DLD1 (cell line): ENCODE measurements around the gene TOR1AIP2.

Experiments used
- in situ Hi-C: cut with HindIII; loops from 2 replicates; pipeline ENCODE4 v1.10.0; 2017; ENCODE audit warnings: low sequenced_read_pairs

The TOR1AIP2 gene

DNA sequence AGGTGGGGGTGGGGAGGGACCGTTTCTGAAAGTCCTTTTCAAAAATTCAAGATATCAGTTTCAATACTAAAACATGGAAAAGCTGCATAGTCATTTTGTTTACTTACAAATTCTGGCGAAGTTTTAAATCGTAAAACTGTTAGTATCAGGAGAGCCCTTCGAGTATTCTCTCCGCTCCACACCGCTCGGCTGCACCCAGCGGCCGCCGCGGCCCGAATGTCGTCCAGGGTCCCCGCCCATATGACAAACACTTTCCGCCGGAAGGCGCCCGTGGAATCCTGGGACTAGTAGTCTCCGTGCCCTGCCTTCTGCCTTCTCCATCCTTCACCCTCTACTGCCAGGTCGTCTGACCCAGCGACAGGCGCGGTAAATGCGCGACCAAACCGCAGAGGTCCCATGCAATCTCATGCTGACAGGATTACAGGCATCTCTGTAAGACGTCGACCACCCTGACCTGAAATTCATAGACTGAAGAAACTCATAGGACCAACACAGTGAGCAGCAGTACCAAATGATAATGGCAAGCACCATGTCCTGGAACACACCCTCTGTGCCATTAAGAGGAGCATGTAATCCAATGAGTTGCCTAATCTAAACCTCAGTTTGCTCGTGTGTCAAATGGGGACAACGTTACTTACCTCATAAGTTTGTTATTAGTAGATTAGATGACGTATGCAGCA, at the start of gene TOR1AIP2:
TSS of gene TOR1AIP2 (minus strand) at position 218 of the 680 bp plus-strand sequence. CDS start 25,138 bp downstream, outside the sequence.
- in situ Hi-C loops = no loop called here

- in situ Hi-C loops = no loop called here
These were observed 49.2 kb upstream of the TOR1AIP2 start for GRCh38 chr1:179926850-179927205.

- in situ Hi-C loops = no loop called here
These were observed 48.6 kb upstream of the TOR1AIP2 start for GRCh38 chr1:179925922-179926849.

GRCh38 chr1:179925302-179925701, 47.7 kb upstream of the TOR1AIP2 start:
- in situ Hi-C loops = no loop called here

GRCh38 chr1:179924268-179924667, 46.7 kb upstream of the TOR1AIP2 start:
- in situ Hi-C loops = no loop called here

GRCh38 chr1:179923029-179923428, 45.4 kb upstream of the TOR1AIP2 start:
- in situ Hi-C loops = no loop called here

DNA sequence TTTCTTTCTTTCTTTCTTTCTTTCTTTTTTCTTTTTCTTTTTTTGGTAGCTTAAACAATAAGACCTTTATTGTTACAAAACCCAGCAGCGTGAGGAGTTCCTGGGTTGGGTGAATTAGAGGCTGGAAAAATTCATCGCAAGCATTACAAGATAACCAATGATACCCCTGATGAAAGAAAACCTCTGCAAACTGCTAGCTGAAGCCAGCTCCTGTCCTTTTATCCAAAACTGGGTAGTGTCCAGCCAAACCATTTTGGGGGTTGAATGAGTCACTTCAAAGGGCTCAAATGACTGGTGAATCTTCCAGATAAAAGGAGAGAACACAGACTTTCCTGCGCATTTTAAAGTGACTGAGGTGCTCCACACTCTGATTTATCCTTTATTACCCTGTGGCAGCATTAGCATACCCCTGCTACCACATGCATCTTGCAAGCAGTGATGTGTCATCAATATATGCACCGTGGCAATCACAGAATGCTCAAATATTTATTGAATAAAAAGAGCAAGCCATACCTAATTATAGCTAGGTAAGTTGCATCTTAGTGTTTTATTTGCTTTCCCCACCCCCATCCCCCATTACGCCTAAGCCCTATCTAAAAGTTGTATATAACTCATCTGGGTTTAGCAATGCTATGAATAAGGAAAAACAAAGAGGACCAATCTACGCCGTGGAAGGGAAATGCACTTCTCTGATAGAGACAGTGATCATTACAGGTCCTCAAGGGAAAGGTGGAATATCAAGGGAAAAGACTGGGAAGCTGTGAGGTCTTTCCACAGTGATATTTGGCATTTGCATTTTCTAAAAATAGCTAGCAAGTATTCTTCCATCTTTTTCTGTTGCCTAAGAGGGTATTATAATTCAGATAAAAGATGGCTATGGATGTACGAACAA, 44.6 kb upstream of the TOR1AIP2 start:
- in situ Hi-C loops = no loop called here

GRCh38 chr1:179921472-179921871, 43.9 kb upstream of the TOR1AIP2 start:
- in situ Hi-C loops = no loop called here

DNA sequence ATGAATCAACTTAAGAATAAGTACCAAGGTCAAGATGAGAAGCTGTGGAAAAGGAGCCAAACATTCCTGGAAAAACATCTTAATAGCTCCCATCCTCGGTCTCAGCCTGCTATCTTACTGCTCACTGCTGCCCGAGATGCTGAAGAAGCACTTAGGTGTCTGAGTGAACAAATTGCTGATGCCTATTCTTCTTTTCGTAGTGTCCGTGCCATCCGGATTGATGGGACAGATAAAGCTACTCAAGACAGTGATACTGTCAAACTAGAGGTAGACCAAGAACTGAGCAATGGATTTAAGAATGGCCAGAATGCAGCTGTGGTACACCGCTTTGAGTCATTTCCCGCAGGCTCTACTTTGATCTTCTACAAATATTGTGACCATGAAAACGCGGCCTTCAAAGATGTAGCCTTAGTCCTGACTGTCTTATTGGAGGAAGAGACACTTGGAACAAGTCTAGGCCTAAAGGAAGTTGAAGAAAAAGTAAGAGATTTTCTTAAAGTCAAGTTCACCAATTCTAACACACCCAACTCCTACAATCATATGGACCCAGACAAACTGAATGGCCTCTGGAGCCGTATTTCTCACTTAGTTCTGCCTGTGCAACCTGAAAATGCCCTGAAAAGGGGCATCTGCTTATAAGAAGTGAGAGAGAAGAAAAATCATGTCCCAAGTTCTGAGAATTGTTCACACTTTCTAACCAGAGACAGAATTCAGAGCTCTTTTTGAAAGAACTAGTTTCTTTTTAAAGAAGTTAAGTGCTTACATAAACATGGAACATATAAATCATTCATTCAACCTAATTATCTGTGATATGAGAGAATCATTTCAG, 40.2 kb upstream of the TOR1AIP2 start:
- in situ Hi-C loops = no loop called here

- in situ Hi-C loops = no loop called here
These were observed 34.2 kb upstream of the TOR1AIP2 start for GRCh38 chr1:179911812-179912211.

DNA sequence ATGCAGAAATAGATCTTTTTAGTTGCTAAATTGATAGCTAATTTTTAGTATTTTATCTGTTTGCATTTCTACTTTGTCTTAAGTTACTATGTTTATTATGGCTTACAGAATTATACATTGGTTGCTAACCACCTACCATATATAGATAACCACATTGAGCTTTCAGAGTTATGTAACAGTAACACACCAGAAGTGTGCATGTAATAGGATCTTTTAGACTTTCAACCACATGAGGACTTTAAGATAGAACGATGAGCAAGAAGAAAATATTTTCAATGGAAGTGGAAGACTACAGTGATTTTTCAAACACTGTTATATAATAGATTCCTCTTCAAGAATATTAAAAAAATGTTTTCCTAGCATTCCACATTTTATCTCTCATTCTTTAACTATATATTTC, 33.3 kb upstream of the TOR1AIP2 start:
- in situ Hi-C loops = no loop called here

DNA sequence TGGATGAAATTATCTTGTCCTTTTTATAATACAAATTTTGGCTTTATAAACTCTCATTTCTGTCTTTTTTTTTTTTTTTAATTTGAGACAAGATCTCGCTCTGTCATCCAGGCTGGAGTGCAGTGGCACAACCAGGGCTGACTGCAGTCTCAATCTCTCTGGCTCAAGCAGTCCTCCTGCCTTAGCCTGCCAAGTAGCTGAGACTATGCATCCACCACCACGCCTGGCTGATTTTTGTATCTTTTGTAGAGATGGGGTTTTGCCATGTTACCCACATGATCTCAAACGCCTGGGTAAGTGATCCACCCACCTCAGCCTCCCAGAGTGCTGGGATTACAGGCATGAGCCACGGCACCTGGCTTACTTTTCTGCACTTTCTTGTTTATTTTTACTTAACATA, 12.0 kb upstream of the TOR1AIP2 start:
- in situ Hi-C loops = no loop called here

DNA sequence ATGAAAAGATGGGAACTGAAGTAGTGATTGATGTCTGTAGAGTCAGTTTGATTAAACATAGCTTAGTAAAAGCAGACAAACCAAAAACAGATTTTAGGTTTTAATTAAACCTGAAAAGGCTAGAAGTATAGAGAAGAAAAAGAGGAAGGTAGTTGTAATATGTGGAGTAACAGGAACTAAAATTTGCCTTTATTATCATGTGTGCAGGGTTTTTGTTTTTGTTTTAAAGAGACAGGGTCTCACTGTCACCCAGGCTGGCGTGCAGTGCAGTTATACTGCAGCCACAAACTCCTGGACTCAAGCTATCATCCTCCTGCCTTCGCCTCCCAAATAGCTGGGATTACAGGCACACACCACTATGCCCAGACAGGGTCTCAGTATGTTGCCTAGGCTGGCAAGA, 10.5 kb upstream of the TOR1AIP2 start:
- in situ Hi-C loops = no loop called here

DNA sequence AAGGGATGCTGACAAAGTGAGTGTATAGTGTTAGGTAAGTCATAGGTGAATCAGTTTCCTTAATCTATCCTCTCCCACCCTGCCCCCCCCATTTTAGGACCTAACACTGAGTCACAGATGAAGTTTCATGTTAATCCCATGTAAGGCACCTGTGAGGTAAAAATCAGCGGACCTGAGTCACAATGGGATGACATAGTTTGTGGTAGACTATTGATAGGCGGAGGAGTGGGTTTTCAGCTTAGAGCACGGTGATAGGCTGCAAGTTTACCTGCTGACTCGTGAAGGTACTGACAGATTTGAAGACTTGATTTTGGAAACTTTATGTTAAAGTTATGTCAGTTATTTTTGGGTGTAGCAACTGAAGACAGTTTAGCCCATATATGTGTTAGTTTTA, 6.1 kb upstream of the TOR1AIP2 start:
- in situ Hi-C loops = no loop called here

GRCh38 chr1:179883040-179883744, 5.6 kb upstream of the TOR1AIP2 start:
- in situ Hi-C loops = no loop called here

DNA sequence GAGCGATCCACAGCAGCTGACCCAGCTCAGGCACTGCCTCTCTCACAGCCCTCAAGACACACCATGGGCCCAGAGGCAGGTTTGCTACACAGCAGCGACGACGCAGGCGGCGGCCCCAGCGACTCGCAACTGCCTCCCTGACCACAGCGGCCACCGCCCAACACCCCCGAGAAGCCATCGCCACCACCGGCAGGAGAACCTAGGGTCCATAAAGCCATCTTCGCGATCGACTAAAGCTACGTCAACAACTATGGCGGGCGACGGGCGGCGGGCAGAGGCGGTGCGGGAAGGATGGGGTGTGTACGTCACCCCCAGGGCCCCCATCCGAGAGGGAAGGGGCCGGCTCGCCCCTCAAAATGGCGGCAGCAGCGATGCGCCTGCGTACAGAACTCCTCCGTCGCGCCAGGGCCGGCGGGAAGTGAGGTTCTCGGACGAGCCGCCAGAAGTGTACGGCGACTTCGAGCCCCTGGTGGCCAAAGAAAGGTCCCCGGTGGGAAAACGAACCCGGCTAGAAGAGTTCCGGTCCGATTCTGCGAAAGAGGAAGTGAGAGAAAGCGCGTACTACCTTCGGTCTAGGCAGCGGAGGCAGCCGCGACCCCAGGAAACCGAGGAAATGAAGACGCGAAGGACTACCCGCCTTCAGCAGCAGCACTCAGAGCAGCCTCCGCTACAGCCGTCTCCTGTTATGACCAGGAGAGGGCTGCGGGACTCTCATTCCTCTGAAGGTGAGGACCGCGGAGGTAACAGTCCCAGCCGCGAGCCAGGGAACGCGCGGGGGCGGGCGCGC, 4.8 kb upstream of the TOR1AIP2 start, which contains the start of gene TOR1AIP1:
TSS of gene TOR1AIP1 (plus strand) at position 33 of the 787 bp plus-strand sequence. CDS start at position 251, 218 bp downstream.
- in situ Hi-C loops = no loop called here

DNA sequence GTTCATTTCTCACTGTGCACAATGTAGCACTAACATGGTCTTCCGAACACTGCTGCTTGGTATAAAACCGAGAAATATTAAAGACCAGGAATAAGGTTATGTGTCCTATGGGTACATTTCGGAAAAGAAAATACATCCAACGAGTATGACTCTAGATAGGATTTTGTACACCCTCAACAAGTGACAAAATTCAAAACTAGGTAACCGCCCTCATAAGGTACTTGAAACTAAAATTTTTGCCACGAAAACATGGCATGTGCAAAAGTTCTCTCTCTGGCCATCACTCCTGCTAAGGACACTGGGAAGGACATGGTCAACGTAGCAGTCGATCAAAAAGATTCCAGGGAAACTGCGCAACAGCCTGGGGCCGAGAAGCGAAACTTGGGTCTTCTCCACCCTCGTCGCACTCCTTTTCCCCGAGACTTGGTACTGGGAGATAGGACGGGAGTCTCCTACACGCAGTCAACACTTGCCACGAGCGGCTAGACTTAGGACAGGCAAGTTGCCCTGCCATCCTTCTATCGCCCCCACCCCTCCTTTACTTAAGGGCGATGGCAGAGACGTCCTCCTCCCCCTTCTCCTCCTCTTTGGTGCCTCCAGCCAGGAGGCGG, 4.1 kb upstream of the TOR1AIP2 start:
- in situ Hi-C loops = no loop called here

DNA sequence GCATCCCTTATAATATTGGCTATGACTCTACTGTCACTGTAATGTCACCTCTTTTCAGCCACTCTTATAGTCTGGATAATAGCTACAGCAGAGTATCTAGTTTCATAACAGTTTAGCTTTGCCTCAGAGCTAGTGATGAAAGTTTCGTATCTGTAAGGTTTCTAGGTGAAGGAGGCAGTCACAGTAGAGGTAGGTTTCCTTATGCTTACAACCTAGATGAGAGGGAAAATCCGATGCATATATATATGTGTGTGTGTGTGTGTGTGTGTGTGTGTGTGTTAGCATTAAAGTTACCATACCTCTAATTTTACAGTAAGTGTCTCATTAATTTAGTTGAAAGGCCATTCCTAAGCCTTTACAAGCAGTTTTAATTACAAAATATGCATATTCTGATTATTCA, 2.2 kb upstream of the TOR1AIP2 start:
- in situ Hi-C loops = no loop called here
